ENCODE data around the gene NEGR1. TPM values are rescaled to one million over a fixed set of nuclear protein-coding genes. Genes with fewer than 3 reads are reported as not detected.

Gene NEGR1
- total and polyA plus RNA-seq, 9 of the 15 experiments (the other 6 are each of a cell fraction or from before 2014, with no cell fraction given), result not detected

DNA sequence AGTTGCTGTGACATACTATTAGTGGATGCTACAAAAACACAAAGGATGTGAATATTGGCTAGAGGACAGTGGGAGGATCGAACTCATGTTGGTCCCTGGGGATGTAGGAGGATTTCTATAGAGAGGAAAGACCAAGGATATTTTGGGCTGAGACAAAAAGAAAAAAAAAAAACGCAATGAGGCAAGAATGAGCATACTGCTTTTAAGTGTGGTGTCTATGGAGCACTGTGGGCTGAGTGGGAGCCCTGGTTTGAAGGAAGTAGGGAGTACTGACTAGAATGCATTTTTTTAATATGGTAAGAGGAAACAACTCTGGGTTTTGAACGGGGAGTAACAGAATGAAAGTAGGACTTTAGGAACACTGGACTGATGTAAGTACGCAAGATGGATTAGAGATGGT, 450.7 kb downstream of the NEGR1 start:
- intact Hi-C loops (cut with micrococcal nuclease), result no loop called here
- POLR2A ChIA-PET, result no interaction called here
- TF ChIP-seq ZEB2 (IDR thresholded peaks at IDR 0.05), result no peak
- TF ChIP-seq, protein P1, sequence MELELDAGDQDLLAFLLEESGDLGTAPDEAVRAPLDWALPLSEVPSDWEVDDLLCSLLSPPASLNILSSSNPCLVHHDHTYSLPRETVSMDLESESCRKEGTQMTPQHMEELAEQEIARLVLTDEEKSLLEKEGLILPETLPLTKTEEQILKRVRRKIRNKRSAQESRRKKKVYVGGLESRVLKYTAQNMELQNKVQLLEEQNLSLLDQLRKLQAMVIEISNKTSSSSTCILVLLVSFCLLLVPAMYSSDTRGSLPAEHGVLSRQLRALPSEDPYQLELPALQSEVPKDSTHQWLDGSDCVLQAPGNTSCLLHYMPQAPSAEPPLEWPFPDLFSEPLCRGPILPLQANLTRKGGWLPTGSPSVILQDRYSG (tag; conservative IDR thresholded peaks at IDR 0.05; ENCODE audit: low read depth), result no peak
- TF ChIP-seq DACH1 (IDR thresholded peaks at IDR 0.05; ENCODE audit: partially characterized antibody), result no peak
- no peak for TF ChIP-seq DMBX1 (CRISPR knock-in tag; IDR thresholded peaks at IDR 0.05; ENCODE audit: borderline replicate concordance)
- TF ChIP-seq, protein P2, sequence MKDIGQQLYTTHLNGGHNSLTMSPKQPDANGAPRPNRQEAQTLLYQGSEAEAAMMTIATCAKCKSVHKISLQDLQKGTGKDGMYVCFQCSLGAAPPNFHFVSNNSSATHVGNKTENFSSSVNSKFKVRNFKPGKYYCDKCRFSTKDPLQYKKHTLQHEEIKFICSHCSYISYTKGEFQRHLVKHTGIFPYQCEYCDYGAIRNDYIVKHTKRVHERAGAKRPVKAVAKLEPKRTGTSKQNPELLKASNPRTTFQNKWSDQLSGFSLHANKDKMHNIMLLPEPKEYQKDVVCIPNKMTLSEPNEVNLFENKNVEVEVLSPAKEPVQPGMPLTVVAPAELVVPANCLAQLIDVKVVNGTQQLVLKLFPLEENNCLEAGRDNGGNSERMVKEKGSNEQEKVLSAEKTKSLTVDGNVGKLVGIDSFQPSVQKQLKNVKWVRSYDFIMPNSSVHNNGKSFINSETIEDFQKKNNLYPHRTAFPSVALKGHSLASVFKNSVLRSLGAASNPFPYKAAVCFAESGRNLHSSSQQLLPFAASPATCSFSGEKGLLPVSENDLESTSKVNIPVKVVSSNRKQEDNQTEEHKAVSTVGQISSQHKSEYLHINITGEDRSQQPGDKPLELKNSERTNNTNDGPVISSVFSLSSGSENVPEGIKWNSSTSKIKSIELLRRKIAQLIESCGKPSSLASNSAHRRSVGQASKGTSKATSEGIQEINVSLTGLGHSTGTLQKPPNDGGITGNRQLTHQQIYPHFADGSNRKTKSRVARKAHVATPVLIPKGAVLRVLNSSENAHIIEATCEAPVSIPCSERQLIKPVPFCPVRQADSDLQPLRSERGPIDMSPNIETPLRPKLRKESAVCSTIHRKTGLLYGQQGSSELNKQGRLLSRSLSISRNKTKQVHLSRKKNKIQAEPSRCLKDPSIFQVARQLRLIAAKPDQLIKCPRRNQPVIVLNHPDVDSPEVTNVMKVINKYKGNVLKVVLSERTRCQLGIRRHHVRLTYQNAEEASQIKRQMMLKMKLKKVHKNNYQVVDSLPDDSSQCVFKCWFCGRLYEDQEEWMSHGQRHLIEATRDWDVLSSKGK (CRISPR knock-in tag; IDR thresholded peaks at IDR 0.05), result no peak
- no peak for TF ChIP-seq GTF3C2 (IDR thresholded peaks at IDR 0.05; ENCODE audit: borderline replicate concordance, extremely low read depth, insufficient read length)
- TF ChIP-seq, protein P3, sequence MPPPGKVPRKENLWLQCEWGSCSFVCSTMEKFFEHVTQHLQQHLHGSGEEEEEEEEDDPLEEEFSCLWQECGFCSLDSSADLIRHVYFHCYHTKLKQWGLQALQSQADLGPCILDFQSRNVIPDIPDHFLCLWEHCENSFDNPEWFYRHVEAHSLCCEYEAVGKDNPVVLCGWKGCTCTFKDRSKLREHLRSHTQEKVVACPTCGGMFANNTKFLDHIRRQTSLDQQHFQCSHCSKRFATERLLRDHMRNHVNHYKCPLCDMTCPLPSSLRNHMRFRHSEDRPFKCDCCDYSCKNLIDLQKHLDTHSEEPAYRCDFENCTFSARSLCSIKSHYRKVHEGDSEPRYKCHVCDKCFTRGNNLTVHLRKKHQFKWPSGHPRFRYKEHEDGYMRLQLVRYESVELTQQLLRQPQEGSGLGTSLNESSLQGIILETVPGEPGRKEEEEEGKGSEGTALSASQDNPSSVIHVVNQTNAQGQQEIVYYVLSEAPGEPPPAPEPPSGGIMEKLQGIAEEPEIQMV (tag; conservative IDR thresholded peaks at IDR 0.05; ENCODE audit: low read depth), result no peak
- TF ChIP-seq CREBBP (IDR thresholded peaks at IDR 0.05; ENCODE audit: low read depth, low read length), result no peak
- TF ChIP-seq NR2C2 (CRISPR knock-in tag; IDR thresholded peaks at IDR 0.05), result no peak
- TF ChIP-seq NR2C2 (tag; IDR thresholded peaks at IDR 0.05), result no peak
- no peak for TF ChIP-seq CTCFL (IDR thresholded peaks at IDR 0.05; ENCODE audit: borderline replicate concordance, insufficient read depth, low read depth, low read length, poor library complexity, severe bottlenecking)

More for the DNA sequence above, 450.7 kb downstream of the NEGR1 start:
- Histone ChIP-seq H3K27ac (ENCODE audit: extremely low read depth, low read depth, low read length) (no peak overlapping the region), H4K20me1 (replicated peaks; ENCODE audit: control insufficient read depth, insufficient read depth, low read length) (no peaks in the 10 kb centered on the region), H3K9ac (ENCODE audit: insufficient read depth in 1 of 2, low read depth in 2 of 2, low read length in 2 of 2) (no peak overlapping the region), H3K9me3 (replicated peaks; ENCODE audit: control insufficient read depth, insufficient read depth, low read depth, low read length) (no peaks in the 10 kb centered on the region), H3K36me3 (ENCODE audit: control insufficient read depth, insufficient read depth, low read length) (no peaks in the 10 kb centered on the region), H2AFZ (ENCODE audit: low read depth, low read length) (no peak overlapping the region), H3K9me1 (ENCODE audit: control insufficient read depth, insufficient read depth, low read length) (no peaks in the 10 kb centered on the region), H3K4me2 (ENCODE audit: insufficient read depth, low read length) (no peak overlapping the region), H3K79me2 (ENCODE audit: control insufficient read depth, insufficient read depth, low read length) (no peaks in the 10 kb centered on the region), H3K4me3 (no peak overlapping the region), H3K4me1 (replicated peaks in 1 of 2; ENCODE audit: control insufficient read depth in 2 of 2, insufficient read depth in 2 of 2, low read length in 2 of 2) (no peaks in the 10 kb centered on the region), H3K27me3 (ENCODE audit: control insufficient read depth in 2 of 2, insufficient read depth in 2 of 2, low read length in 2 of 2) (no peaks in the 10 kb centered on the region)
- DNase-seq (ENCODE audit: extremely low read depth in 1 of 4, low spot score in 3 of 4) (no peak), FAIRE-seq (no peak), ATAC-seq (no peak)
- BruUV-seq (replicated peaks), result no TSS peak
- CTCF ChIA-PET (ENCODE audit: low intra/inter-chr PET ratio), result no interaction called here
- in situ Hi-C loops (cut with MboI), result no loop called here
- WGBS (ENCODE audit: insufficient coverage, low coverage, missing lambda C conversion rate), result 0% methylated on average over 4 of the region's 4 CpGs
